K562 (cell line): ENCODE results near the gene ST6GALNAC6. TPM values are rescaled to one million over a fixed set of nuclear protein-coding genes. Genes with fewer than 3 reads are reported as not detected.
"Not testable (repeated sequence)": the region's sequence is repeated elsewhere in the genome, so short reads cannot be mapped to it uniquely, and the experiment has no call there.

Source experiments
- ATAC-seq: fragments of 200-7000 bp; cut with Tn5 transposase; 3 replicates; pipeline ENCODE4 v1.9.1; 2020; ENCODE audit warnings: moderate library complexity
- BruUV-seq: library from RNA; stranded (reverse); fragments of 400-500 nt; replicated peaks from 2 replicates; lab custom pipeline; 2021; lab: Mats Ljungman, UMichigan
- CTCF ChIA-PET: fragments of 300-600 bp; formaldehyde crosslinking; extraction: SDS; loops from one replicate; lab custom pipeline; 2021; ENCODE audit warnings: low intra/inter-chr PET ratio; lab: Yijun Ruan, JAX
- POLR2A ChIA-PET: fragments of 300-600, 350-650 bp; sonication (Branson Sonifier 250); formaldehyde crosslinking; extraction: SDS; loops from one replicate; lab custom pipeline; 2021; ENCODE audit warnings: antibody characterized with exemption, inconsistent platforms; lab: Yijun Ruan, JAX
- DNase-seq, 4 experiments: peaks; one replicate each; pipeline versions ENCODE4 v3.0.0 to v3.0.0-alpha.2; 2011 to 2018; ENCODE audit warnings: low spot score in 3 of 4, mixed read lengths in 3 of 4; ENCODE audit errors: extremely low read depth in 1 of 4
- FAIRE-seq: peaks from 2 replicates; lab custom pipeline; 2011; peaks lifted over from hg19 to GRCh38; lab: Jason Lieb, UNC
- H2AFZ ChIP-seq: 2 replicates; pipeline ENCODE4 v1.6.0; 2011; ENCODE audit warnings: low read depth, low read length, control low read depth, inconsistent platforms
- H3K27ac ChIP-seq: fragments of 200-600 bp; 3 replicates; pipeline ENCODE4 v1.8.0; 2011; ENCODE audit warnings: low read depth, mild to moderate bottlenecking, control low read depth, inconsistent platforms, low read length, moderate library complexity, mixed read lengths; ENCODE audit errors: extremely low read depth
- H3K27me3 ChIP-seq, 2 experiments: fragments of 300-600 bp in 1 of 2; 2 replicates in 1 of 2; 3 replicates in 1 of 2; pipeline versions ENCODE4 v1.6.0 to v1.8.0; 2011; ENCODE audit warnings: inconsistent platforms in 2 of 2, low read length in 2 of 2, mild to moderate bottlenecking in 1 of 2, mixed read lengths in 1 of 2, moderate library complexity in 1 of 2; ENCODE audit not compliant: control insufficient read depth in 2 of 2, insufficient read depth in 2 of 2
- H3K36me3 ChIP-seq: fragments of 300-600 bp; 3 replicates; pipeline ENCODE4 v1.8.0; 2011; ENCODE audit warnings: mild to moderate bottlenecking, low read length, inconsistent platforms; ENCODE audit not compliant: control insufficient read depth, insufficient read depth
- H3K4me1 ChIP-seq, 2 experiments: fragments of 200-600 bp in 1 of 2; replicated peaks in 1 of 2; 2 replicates in 1 of 2; 3 replicates in 1 of 2; pipeline versions ENCODE4 v1.5.1 to v1.8.0; 2011; ENCODE audit warnings: inconsistent platforms in 2 of 2, low read length in 2 of 2, mild to moderate bottlenecking in 1 of 2, mixed read lengths in 1 of 2, moderate library complexity in 1 of 2; ENCODE audit not compliant: control insufficient read depth in 2 of 2, insufficient read depth in 2 of 2
- H3K4me2 ChIP-seq: 2 replicates; pipeline ENCODE4 v1.6.1; 2011; ENCODE audit warnings: low read length, control low read depth, inconsistent platforms, mixed read lengths; ENCODE audit not compliant: insufficient read depth
- H3K4me3 ChIP-seq: fragments of 200-600 bp; sonication (generic), shearing (Covaris generic); 2 replicates; pipeline ENCODE4 v1.5.1; 2016; ENCODE audit warnings: control low read depth, inconsistent platforms
- H3K79me2 ChIP-seq: fragments of 200-600 bp; 3 replicates; pipeline ENCODE4 v1.8.0; 2011; ENCODE audit warnings: low read length, inconsistent platforms; ENCODE audit not compliant: control insufficient read depth, insufficient read depth
- H3K9ac ChIP-seq, 2 experiments: 2 replicates each; pipeline versions ENCODE4 v1.6.0 to v1.6.1; 2011; ENCODE audit warnings: low read depth in 2 of 2, low read length in 2 of 2, control low read depth in 1 of 2, inconsistent platforms in 1 of 2, mild to moderate bottlenecking in 1 of 2, mixed read lengths in 1 of 2; ENCODE audit not compliant: insufficient read depth in 1 of 2
- H3K9me1 ChIP-seq: one replicate; pipeline ENCODE4 v1.6.0; 2011; ENCODE audit warnings: inconsistent platforms, mild to moderate bottlenecking, low read length, moderate library complexity; ENCODE audit not compliant: control insufficient read depth, insufficient read depth
- H3K9me3 ChIP-seq: replicated peaks from 2 replicates; pipeline ENCODE4 v1.5.1; 2011; ENCODE audit warnings: low read depth, low read length, inconsistent platforms; ENCODE audit not compliant: control insufficient read depth, insufficient read depth
- H4K20me1 ChIP-seq: replicated peaks from 2 replicates; pipeline ENCODE4 v1.6.1; 2011; ENCODE audit warnings: low read length, inconsistent platforms, mixed read lengths; ENCODE audit not compliant: control insufficient read depth, insufficient read depth
- NFIC ChIP-seq: fragments of 450-650 bp; IDR thresholded peaks from 2 replicates; pipeline ENCODE4 v1.6.1; 2017; ENCODE audit warnings: mild to moderate bottlenecking, inconsistent platforms
- SMARCA4 ChIP-seq: fragments of 450-650 bp; IDR thresholded peaks from 2 replicates; pipeline ENCODE4 v1.6.1; 2016
- WGBS: fragments of 100-300 bp; shearing (Covaris generic); methylation state at CpG from one replicate; pipeline ENCODE4 v1.1.6; 2016; ENCODE audit warnings: low coverage, mixed read lengths; ENCODE audit not compliant: insufficient coverage; ENCODE audit errors: missing lambda C conversion rate; 5-methylcytosine and 5-hydroxymethylcytosine counted together
- in situ Hi-C: fragments of 300-500 bp; cut with MboI; formaldehyde crosslinking; loops from 4 replicates; pipeline ENCODE4 v1.15.0; 2018; ENCODE audit warnings: inconsistent platforms, mixed read lengths
- intact Hi-C: fragments of 100-400 bp; cut with micrococcal nuclease; formaldehyde crosslinking; loops from 2 replicates; pipeline ENCODE4 v1.14.2; 2022
- polyA plus RNA-seq, 8 experiments: library from polyadenylated mRNA; depleted of rRNA in 4 of 8; stranded (reverse) in 5 of 8; unstranded in 3 of 8; fragments of >200 nt; fragmentation: Nextera tagmentation in 2 of 8; fragmentation: Illumina TruSeq in 1 of 8; extraction: Ambion mirVana in 2 of 8; extraction: Trizol in 1 of 8; gene quantifications; 2 replicates each; pipeline versions ENCODE4 v1.2.1 to v1.2.3, GENCODE V29; 2011 to 2014; ENCODE audit warnings: inconsistent platforms in 1 of 8, missing spikeins in 1 of 8
- total RNA-seq, 7 experiments: library from RNA; depleted of rRNA in 6 of 7; stranded (reverse); fragments of >200 nt in 6 of 7; fragmentation: Illumina TruSeq in 2 of 7; extraction: Trizol in 2 of 7; gene quantifications; 2 replicates each; pipeline versions ENCODE4 v1.2.1 to v1.2.3, GENCODE V29; 2011 to 2021; ENCODE audit warnings: low replicate concordance in 1 of 7

Gene ST6GALNAC6
- total and polyA plus RNA-seq, 9 of the 15 experiments (the other 6 are each of a cell fraction or from before 2014, with no cell fraction given) = 0.13 to 23.0 (median 14.5) TPM

DNA sequence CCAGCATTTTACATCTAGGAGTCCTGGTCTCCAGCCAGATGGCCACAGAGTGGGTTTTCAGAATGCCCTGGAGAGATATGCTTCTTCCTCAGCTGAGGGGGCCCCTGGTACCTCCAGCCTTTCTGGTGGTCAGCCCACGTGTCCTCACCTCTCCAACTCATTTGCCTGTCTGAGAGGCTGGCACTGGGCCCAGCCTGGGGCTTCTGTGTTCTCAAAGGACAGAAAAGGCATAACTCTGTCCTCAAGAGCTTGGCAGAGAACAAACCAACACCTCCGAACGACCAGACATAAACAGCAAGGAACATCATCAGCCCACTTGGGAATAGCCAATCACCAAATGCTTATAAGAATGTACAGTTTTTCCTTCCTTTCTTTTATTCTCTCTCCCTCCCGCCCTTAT lies 62.1 kb downstream of the ST6GALNAC6 start:
- Histone ChIP-seq H3K27ac (no peak overlapping the region), H2AFZ (no peak overlapping the region), H3K9ac (peak overlapping the region in 1 of 2 experiments; percentile 24; a peak in 1 of 4 replicates), H3K79me2 (no peaks in the 10 kb centered on the region), H3K4me2 (no peak overlapping the region), H3K9me1 (no peaks in the 10 kb centered on the region), H3K9me3 (no peaks in the 10 kb centered on the region), H3K4me3 (no peak overlapping the region), H3K4me1 (peaks cover 0 to 24% of the 10 kb centered on the region in 2 experiments; a peak in 4 of 5 replicates), H3K27me3 (no peaks in the 10 kb centered on the region)
- CTCF ChIA-PET = no interaction called here
- intact Hi-C loops (no loop called here), in situ Hi-C loops (no loop called here)
- BruUV-seq = no TSS peak
- 26% methylated on average over 4 of the region's 4 CpGs for WGBS
- DNase-seq = no peak
- POLR2A ChIA-PET = interaction anchor here (1.1 to 1.4 kb wide), 2 partner anchors 13 to 20 kb away, joined by 3 to 4 read pairs; no protein-coding TSS in a partner anchor
- no peak for FAIRE-seq
- TF ChIP-seq NFIC (0 out of 2 replicates have a peak, but pooled peaks have one; percentile 8), SMARCA4 (no peak)
- TF ChIP-seq, all 486 proteins: peak for 1
- Histone ChIP-seq H3K36me3 (no peaks in the 10 kb centered on the region), H4K20me1 (no peaks in the 10 kb centered on the region)
- ATAC-seq = no peak

DNA sequence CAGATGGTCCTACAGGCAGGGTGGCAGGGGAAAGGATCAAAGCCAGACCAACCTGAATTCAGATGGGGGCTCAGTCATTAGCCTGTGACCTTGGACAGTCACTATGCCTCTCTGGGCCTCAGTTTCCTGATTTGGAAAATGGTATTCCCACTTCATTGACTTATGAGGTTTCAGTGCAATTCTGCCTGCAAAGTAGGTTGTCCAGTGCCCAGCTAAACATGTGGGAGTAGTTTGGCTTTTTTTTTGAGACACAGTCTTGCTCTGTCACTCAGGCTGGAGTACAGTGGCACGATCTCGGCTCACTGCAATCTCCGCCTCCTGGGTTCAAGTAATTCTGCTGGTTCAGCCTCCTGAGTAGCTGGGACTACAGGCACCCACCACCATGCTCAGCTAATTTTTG lies 62.8 kb downstream of the ST6GALNAC6 start:
- intact Hi-C loops, DNase-seq, H3K27ac ChIP-seq, BruUV-seq, H3K9ac ChIP-seq, CTCF ChIA-PET, FAIRE-seq, H3K9me3 ChIP-seq, H2AFZ ChIP-seq, H3K4me2 ChIP-seq, in situ Hi-C loops, H3K27me3 ChIP-seq, H3K9me1 ChIP-seq, H4K20me1 ChIP-seq, H3K79me2 ChIP-seq, ATAC-seq, H3K36me3 ChIP-seq, H3K4me3 ChIP-seq: not testable (repeated sequence)
- POLR2A ChIA-PET = interaction anchor here (0.8 to 1.4 kb wide), 2 partner anchors 9 to 19 kb away, joined by 4 to 5 read pairs; no protein-coding TSS in a partner anchor
- H3K4me1 ChIP-seq = peaks cover 0 to 22% of the 10 kb centered on the region in 2 experiments; a peak in 4 of 5 replicates
- WGBS = 79% methylated on average over 3 of the region's 3 CpGs
